ENCODE measurements around the gene TIMELESS.
"Not testable (repeated sequence)": the region's sequence is repeated elsewhere in the genome, so short reads cannot be mapped to it uniquely, and the experiment has no call there.

- TF ChIP-seq CTCF (conservative IDR thresholded peaks at IDR 0.05; ENCODE audit: low read depth in 2 of 2); ZNF331 (CRISPR knock-in tag; IDR thresholded peaks at IDR 0.05; ENCODE audit: low read depth); STAT1 (IDR thresholded peaks at IDR 0.05; ENCODE audit: unreplicated experiment); CREB1 (CRISPR knock-in tag; IDR thresholded peaks at IDR 0.05; ENCODE audit: low read depth); POLR2AphosphoS5 (IDR thresholded peaks at IDR 0.05; ENCODE audit: low read depth); ZNF114 (CRISPR knock-in tag; IDR thresholded peaks at IDR 0.05); ETS1 (IDR thresholded peaks at IDR 0.05); EZH2 (IDR thresholded peaks at IDR 0.05; ENCODE audit: low read depth, unreplicated experiment); JUNB (IDR thresholded peaks at IDR 0.05; ENCODE audit: unreplicated experiment); REST (IDR thresholded peaks at IDR 0.05; ENCODE audit: unreplicated experiment); EZH2phosphoT487 (IDR thresholded peaks at IDR 0.05; ENCODE audit: unreplicated experiment): not testable (repeated sequence)
These were observed 45.0 kb downstream of the TIMELESS start for GRCh38 chr12:56404227-56404626.

All from GM23338 (cell line).